Prostate gland (tissue), 2 donors: ENCODE measurements around the gene IFNL2. TPM values are rescaled to one million over a fixed set of nuclear protein-coding genes. Genes with fewer than 3 reads are reported as not detected.
"Not testable (repeated sequence)": the region's sequence is repeated elsewhere in the genome, so short reads cannot be mapped to it uniquely, and the experiment has no call there.

ENCODE experiments used
- DNase-seq: peaks from one replicate; pipeline ENCODE4 v3.0.0-alpha.2; 2019; ENCODE audit warnings: low spot score
- H3K27ac ChIP-seq, 2 donors: fragments of 200-600 bp; sonication (generic); 2 replicates each; pipeline ENCODE4 v1.5.1; 2017 to 2019
- H3K27me3 ChIP-seq: fragments of 200-600 bp; sonication (generic); replicated peaks from 2 replicates; pipeline ENCODE4 v1.5.1; 2019; ENCODE audit not compliant: insufficient read depth
- H3K36me3 ChIP-seq, 2 donors: fragments of 200-600 bp; sonication (generic); 1 replicate in 1 of 2; 2 replicates in 1 of 2; pipeline versions ENCODE4 v1.5.1 to v1.8.1; 2017 to 2019
- H3K4me1 ChIP-seq: fragments of 200-600 bp; sonication (generic); replicated peaks from 2 replicates; pipeline ENCODE4 v1.5.1; 2019
- H3K4me3 ChIP-seq, 2 donors: fragments of 200-600 bp; sonication (generic); 2 replicates each; pipeline ENCODE4 v1.5.1; 2017 to 2019
- H3K9me3 ChIP-seq: fragments of 200-600 bp; sonication (generic); 2 replicates; pipeline ENCODE4 v1.5.1; 2017
- CTCF ChIP-seq, 4 experiments: fragments of 200-600 bp in 2 of 4; fragments of 450-650 bp in 2 of 4; sonication (generic) in 2 of 4; IDR thresholded peaks; 1 replicate in 3 of 4; 2 replicates in 1 of 4; pipeline ENCODE4 v1.5.1; 2016 to 2019; ENCODE audit warnings: antibody characterized with exemption in 4 of 4, mild to moderate bottlenecking in 2 of 4, moderate library complexity in 2 of 4
- POLR2A ChIP-seq: fragments of 450-650 bp; IDR thresholded peaks from one replicate; pipeline ENCODE4 v1.6.1; 2016; ENCODE audit warnings: antibody characterized with exemption, mild to moderate bottlenecking
- POLR2AphosphoS5 ChIP-seq: sonication (generic); formaldehyde crosslinking; IDR thresholded peaks from one replicate; pipeline ENCODE4 v1.6.1; 2017; ENCODE audit warnings: antibody characterized with exemption
- WGBS: methylation state at CpG from one replicate; pipeline ENCODE4 v1.1.5; 2018; 5-methylcytosine and 5-hydroxymethylcytosine counted together
- intact Hi-C: fragments of 100-400 bp; cut with DNase I; formaldehyde crosslinking; loops from one replicate; pipeline ENCODE4 v1.14.2; 2022
- total RNA-seq, 2 donors: library from RNA; depleted of rRNA; stranded (reverse); fragments of >200 nt; gene quantifications; one replicate each; pipeline ENCODE4 v1.1.0, GENCODE V29; 2016

Gene IFNL2
- total RNA-seq, 2 donors from 2014 or later, result not detected

- H3K9me3 ChIP-seq, H3K4me1 ChIP-seq, intact Hi-C loops, H3K36me3 ChIP-seq, DNase-seq, H3K27me3 ChIP-seq, H3K4me3 ChIP-seq, H3K27ac ChIP-seq: not testable (repeated sequence)
- WGBS, result no CpG with 5 or more reads among the region's 1 CpG
These were observed 23.0 kb upstream of the IFNL2 start for GRCh38 chr19:39245166-39245565.

GRCh38 chr19:39246951-39247669 lies 21.1 kb upstream of the IFNL2 start:
- H3K4me3 ChIP-seq, result no peak overlapping the region
- WGBS, result 18% methylated on average over 41 of the region's 42 CpGs

GRCh38 chr19:39247701-39248664 lies 20.2 kb upstream of the IFNL2 start:
- DNase-seq, result no peak
- TF ChIP-seq POLR2A (no peak), POLR2AphosphoS5 (no peak), CTCF (IDR thresholded peaks at IDR 0.05) (no peak)
- H3K36me3 ChIP-seq, result no peaks in the 10 kb centered on the region
- 13% methylated on average over 70 of the region's 92 CpGs for WGBS
- no peaks in the 10 kb centered on the region for H3K4me1 ChIP-seq
- H3K9me3 ChIP-seq, result no peaks in the 10 kb centered on the region
- H3K27ac ChIP-seq, result no peak overlapping the region
- intact Hi-C loops, result no loop called here
- peaks cover 6% of the 10 kb centered on the region for H3K27me3 ChIP-seq
- H3K4me3 ChIP-seq, result no peak overlapping the region

More at GRCh38 chr19:39246951-39247669, 21.1 kb upstream of the IFNL2 start:
- intact Hi-C loops, result no loop called here
- H3K27ac ChIP-seq, result no peak overlapping the region
- DNase-seq, result no peak
- H3K36me3 ChIP-seq, result no peaks in the 10 kb centered on the region
- H3K9me3 ChIP-seq, result no peaks in the 10 kb centered on the region
- TF ChIP-seq CTCF (IDR thresholded peaks at IDR 0.05) (no peak), POLR2A (no peak), POLR2AphosphoS5 (no peak)
- no peaks in the 10 kb centered on the region for H3K4me1 ChIP-seq
- H3K27me3 ChIP-seq, result peaks cover 6% of the 10 kb centered on the region

- intact Hi-C loops, result no loop called here
- Histone ChIP-seq H3K27ac (no peak within 1 kb of the TSS), H3K36me3 (no peaks in the 10 kb centered on the region), H3K27me3 (peaks cover 6% of the 10 kb centered on the region), H3K4me3 (no peak within 1 kb of the TSS), H3K9me3 (no peaks in the 10 kb centered on the region), H3K4me1 (no peaks in the 10 kb centered on the region)
- DNase-seq, result no peak
- 80% methylated on average over 13 of the region's 13 CpGs for WGBS
- TF ChIP-seq POLR2A, result no peak
These were observed 19.4 kb upstream of the IFNL2 start, which contains the start of gene IFNL4 for GRCh38 chr19:39248806-39249205. IFNL4 (minus strand) TSS chr19:39248856.

GRCh38 chr19:39251081-39251480 lies 17.1 kb upstream of the IFNL2 start:
- H3K9me3 ChIP-seq, result no peaks in the 10 kb centered on the region
- H3K36me3 ChIP-seq, result no peaks in the 10 kb centered on the region
- H3K27ac ChIP-seq, result no peak overlapping the region
- no peak overlapping the region for H3K4me3 ChIP-seq
- WGBS, result 84% methylated on average over 5 of the region's 5 CpGs
- DNase-seq, result no peak
- no peaks in the 10 kb centered on the region for H3K4me1 ChIP-seq
- TF ChIP-seq CTCF (IDR thresholded peaks at IDR 0.05) (no peak), POLR2A (no peak), POLR2AphosphoS5 (no peak)
- intact Hi-C loops, result no loop called here
- H3K27me3 ChIP-seq, result peaks cover 6% of the 10 kb centered on the region
